CD4-positive, alpha-beta T cell treated with Interleukin-1 beta for 1 hour (primary cell): Measurements from ENCODE around the gene TSR3.
A peak's percentile ranks its signal among the peaks of the same experiment; 100 is the strongest.

Source experiments
- DNase-seq, 2 donors: peaks; one replicate each; pipeline ENCODE4 v3.0.0-alpha.2; 2020 to 2022

Gene TSR3

GRCh38 chr16:1322407-1322806 lies 29.3 kb downstream of the TSR3 start:
- no peak for DNase-seq

- DNase-seq, result no peak
Measured at GRCh38 chr16:1320658-1321240, 30.9 kb downstream of the TSR3 start.

- DNase-seq, result no peak
Measured at GRCh38 chr16:1320097-1320496, 31.6 kb downstream of the TSR3 start.

GRCh38 chr16:1319041-1319440 lies 32.6 kb downstream of the TSR3 start:
- DNase-seq, result no peak

- DNase-seq, result no peak
Measured at GRCh38 chr16:1318268-1318545, 33.5 kb downstream of the TSR3 start.

GRCh38 chr16:1317479-1318267 lies 34.0 kb downstream of the TSR3 start:
- no peak for DNase-seq

GRCh38 chr16:1316033-1316405 lies 35.7 kb downstream of the TSR3 start:
- no peak for DNase-seq

- DNase-seq, result no peak
Measured at GRCh38 chr16:1315081-1316032, 36.3 kb downstream of the TSR3 start.

GRCh38 chr16:1314399-1315068 lies 37.1 kb downstream of the TSR3 start:
- no peak for DNase-seq

- DNase-seq, result no peak
Measured at GRCh38 chr16:1313721-1314369, 37.8 kb downstream of the TSR3 start.

- no peak for DNase-seq
Measured at GRCh38 chr16:1312903-1313302, 38.8 kb downstream of the TSR3 start.

- DNase-seq, result no peak
Measured at GRCh38 chr16:1312467-1312816, 39.2 kb downstream of the TSR3 start.

GRCh38 chr16:1311738-1312466 lies 39.8 kb downstream of the TSR3 start:
- no peak for DNase-seq

GRCh38 chr16:1311212-1311737 lies 40.4 kb downstream of the TSR3 start:
- no peak for DNase-seq

GRCh38 chr16:1310832-1311200 lies 40.9 kb downstream of the TSR3 start:
- peak in 1 of 2 donors; percentile 34 for DNase-seq

GRCh38 chr16:1309888-1310831 lies 41.5 kb downstream of the TSR3 start:
- peak; percentile 64 to 70 for DNase-seq

- DNase-seq, result peak; percentile 97 to 100
Measured at GRCh38 chr16:1308977-1309885, 42.4 kb downstream of the TSR3 start, which contains the start of gene UBE2I. Gene UBE2I, plus strand, starts transcription at chr16:1309636. Its CDS starts 4,395 bp downstream, at chr16:1314031.

GRCh38 chr16:1308036-1308976 lies 43.4 kb downstream of the TSR3 start:
- DNase-seq, result no peak
